GM21619 (cell line): ENCODE results near the gene CACNA2D4.

Experiments used
- ATAC-seq: cut with Tn5 transposase; IDR thresholded peaks from one replicate; pipeline ENCODE4 v1.9.1; 2021; ENCODE audit not compliant: unreplicated experiment

CACNA2D4 gene

DNA sequence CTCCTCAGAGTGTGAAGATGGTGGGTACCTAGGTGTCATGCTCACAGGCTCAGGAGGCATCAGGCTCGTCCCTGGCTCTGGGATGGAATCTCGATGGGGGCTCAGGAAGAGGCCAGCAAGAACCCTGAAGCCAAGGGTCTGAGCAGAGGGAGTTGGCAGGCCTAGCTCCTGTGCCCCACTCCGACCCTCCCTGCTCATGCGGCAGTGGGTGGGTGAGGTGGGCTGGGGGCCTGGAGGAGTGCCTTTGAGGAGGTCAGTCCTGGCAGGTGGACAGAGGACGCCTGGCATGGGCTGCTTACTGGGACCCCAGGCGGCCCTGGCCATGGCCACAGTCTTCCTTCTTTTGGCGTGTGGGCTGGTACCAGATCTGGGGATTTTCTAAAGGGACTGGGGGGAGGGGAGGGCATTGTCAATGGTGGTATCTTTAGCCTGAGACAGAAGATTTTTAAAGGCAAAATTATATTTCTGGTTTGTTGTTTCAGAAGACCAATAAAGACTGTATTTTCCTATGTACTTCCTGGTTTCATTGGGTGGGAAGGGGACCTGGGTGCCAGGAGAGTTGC is 82.1 kb downstream of the CACNA2D4 start:
- no peak for ATAC-seq

DNA sequence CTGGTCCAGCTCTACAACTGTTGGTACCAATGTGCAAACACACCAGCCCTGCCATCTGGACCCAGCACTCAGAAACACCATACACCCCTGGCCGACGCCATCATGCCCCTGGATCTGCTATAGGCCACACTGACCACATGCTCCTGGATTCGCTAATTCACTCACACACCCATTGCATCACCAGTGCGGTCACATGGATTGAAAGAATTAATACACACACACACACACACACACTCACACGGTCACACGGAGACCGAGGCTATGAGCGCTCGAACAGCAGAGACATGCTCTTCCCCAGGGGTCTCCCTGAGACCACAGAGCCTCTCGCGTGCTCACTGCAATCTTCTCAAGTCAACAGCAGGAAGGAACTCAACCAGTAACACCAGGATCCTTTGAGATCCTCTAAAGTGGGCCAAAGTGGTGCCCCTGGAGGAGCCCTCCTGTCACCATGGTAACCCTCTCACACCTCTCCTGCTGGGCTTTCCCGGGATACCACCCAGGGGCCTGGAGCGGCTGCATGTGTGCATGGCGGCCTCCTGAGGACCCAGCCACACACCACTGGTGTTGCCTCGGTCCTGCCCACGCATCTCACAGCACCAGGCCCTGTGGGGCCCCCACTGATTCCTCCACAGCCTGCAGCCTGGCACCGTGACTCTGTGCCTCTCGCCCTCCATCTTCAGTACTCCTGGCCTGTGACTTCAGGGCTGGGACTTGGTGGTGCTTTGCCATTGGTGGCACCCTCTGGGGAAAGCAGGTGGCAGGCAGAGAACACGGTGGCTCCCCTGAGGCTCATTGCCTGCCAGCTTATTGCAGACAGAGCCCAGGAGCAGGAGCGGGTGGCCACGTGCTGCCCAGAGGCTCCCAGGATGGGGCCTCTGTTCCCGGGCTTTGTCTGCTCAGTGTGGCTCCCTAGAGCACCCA is 83.0 kb downstream of the CACNA2D4 start:
- no peak for ATAC-seq

DNA sequence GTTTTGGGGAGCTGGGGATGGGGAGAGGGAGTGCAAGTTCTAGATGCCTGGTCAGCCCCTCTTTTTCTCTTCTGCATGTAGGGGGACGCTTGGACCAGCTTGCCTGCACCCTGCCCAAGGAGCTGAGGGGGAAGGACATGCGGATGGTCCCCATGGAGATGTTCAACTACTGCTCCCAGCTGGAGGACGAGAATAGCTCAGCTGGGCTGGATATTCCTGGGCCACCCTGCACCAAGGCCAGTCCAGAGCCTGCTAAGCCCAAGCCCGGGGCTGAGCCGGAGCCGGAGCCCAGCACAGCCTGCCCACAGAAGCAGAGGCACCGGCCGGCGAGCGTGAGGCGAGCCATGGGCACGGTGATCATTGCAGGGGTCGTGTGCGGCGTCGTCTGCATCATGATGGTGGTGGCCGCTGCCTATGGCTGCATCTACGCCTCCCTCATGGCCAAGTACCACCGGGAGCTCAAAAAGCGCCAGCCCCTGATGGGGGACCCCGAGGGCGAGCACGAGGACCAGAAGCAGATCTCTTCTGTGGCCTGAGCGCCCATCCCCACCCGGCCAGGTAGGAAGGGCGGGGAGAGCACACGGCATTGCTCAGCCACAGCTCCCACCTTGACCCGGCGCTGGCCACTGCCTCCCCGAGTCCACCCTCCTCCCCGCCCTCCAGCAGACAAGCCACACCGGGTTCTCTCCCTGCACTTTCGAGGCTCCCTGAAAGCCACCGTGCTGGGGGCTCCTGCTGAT is 84.1 kb downstream of the CACNA2D4 start:
- ATAC-seq: no peak

DNA sequence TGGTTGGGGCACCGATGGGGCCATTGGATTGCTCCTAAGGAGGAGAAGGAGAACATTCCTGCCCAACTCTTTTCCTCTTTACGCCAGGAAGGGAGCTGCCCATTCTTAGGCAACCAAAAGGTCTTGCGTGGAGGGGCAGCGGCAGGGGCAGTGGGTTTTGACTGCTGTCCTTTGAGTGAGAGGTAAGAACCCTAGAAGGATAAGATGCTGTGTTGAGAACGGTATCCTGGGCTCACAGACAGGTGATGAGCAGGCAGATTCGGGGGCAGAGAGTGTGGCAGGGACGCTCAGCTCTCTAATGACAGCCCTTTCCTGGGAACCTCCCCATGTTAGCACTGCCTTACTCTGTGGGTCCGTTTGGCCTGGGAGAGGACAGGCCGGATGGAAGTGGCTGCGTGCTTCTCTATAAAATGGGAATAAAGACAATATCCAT is 84.8 kb downstream of the CACNA2D4 start:
- no peak for ATAC-seq

DNA sequence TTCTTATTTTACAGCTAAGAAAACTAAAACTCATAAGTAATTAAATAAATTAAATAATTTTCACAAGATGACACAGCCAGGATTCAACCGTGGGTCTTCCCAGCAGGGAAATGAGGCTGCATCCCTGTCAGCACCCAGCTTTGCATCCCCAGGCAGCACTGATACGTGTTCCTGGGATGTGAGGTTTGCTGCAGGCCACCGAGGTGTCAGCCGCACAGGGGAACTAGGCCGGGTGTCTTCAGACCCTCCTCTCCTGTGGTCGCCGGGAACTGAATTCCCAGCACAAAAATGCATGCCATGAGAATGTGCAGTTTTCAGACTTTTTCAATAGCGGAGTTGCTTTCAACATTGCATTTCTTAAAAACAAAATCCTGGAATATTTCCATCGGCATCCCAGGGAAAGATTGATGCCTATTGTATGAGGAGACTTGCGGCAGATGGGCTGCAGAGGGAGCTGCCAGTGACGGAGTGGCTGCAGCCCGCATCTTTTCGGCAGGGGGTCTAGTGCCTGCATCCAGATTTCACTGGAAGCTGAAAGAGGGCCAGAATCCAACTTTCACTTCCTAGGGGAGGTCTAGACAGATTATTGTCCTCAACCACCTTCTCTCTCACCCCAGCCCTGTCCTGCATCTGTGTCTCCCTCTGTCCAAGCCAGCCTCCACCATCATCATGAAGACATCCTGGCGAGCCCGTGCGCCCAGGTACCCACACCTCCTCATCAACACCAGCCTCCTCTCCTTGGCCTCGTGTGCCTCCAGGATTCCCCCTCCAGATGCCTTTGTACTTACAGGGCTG is 85.5 kb downstream of the CACNA2D4 start:
- ATAC-seq: no peak

DNA sequence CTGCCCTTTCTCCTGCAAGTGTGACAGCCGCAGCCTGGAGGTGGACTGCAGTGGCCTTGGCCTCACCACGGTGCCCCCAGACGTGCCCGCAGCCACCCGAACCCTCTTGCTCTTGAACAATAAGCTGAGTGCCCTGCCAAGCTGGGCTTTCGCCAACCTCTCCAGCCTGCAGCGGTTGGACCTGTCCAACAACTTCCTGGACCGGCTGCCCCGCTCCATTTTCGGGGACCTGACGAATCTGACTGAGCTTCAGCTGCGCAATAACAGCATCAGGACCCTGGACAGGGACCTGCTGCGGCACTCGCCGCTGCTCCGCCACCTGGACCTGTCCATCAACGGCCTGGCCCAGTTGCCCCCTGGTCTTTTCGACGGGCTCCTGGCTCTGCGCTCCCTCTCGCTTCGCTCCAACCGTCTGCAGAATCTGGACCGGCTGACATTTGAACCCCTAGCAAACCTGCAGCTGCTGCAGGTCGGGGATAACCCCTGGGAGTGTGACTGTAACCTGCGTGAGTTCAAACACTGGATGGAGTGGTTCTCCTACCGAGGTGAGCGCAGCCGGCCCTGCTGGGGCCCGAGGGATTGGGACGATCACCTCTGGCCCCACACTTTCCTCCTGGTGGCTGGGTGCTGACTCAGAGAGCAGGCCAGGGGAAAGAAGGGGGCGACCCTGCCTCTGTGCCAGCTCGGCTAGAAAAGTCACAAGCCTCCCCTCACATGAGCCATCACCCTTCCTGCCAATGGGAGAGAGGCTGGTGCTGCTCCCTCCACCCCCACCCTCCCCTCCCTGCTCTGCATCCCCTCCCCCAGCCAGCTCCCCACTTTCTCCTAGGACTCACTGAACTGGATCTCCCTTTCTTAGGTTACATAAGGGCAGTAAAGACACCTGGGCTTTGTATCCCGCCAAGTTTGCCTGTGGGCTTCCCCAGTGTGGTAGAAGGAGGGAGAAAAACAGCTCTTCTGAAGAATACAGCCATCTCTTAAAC is 87.2 kb downstream of the CACNA2D4 start:
- ATAC-seq: no peak

DNA sequence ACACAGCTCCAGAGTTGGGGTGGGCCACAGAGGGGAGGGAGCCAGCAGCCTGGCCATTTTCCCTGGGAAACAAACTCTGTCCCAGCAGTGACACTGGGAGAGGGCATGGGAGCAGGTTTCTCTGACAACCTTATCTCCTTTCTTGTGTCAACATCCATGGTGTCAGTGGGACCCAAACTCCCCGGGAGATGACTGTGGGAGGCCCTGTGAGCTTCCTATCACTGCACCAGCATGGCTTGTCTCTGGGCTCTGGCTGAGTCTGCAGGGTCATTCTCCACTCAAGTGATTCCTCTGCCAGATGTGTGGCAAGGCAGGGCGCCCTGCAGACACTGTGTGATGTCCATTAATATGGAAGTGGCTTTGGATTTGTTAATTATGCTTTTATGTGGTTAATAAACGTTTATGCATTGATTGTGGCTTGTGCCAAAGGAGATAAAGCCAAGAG is 88.0 kb downstream of the CACNA2D4 start:
- ATAC-seq: no peak

DNA sequence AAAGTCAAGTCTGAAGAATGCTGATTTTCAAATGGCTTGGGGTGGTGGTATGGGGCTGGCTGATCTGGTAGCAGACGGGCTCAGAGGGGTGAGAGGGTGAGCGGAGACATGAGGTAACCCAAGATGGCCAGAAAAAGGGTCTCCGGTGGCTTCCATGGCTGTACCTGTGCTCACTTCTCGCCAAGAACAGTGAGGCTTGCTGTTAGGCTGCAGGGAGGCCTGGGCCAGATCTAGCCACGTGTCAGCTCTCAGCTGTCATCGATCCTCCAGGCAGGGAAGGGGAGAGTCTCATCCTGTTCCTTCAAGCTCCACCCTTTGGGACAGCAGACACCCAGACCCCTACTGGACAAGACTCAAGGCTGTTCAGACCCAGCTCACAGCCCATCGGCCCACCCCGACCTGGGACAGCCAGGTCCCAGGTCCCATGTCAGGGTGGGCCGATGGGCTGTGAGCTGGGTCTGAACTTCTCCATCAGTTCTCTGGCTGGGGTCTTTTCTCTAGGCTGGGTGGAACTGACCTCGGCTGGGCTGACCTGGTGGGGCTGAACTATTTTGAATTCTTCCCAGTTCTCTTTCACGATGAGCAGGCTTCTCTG is 89.0 kb downstream of the CACNA2D4 start:
- no peak for ATAC-seq

DNA sequence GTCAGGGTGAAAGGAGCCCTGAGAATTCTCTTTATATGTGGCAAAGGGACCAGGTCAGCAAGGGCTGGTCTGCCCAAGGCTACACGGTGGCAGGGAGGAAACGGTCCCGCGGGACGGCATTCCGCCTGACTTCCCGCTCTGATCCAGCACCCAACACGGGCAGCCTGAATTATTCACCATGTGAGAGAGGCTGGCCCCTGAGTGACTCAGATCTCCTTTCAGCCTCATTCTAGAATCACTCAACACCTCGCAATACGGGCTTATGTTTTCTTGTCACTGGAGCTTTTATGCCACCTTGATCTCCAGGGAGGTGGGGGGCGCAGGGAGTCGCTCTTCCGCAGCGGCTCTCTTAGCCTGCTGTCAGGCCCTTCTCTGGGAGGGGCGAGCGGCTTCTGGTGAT is 89.6 kb downstream of the CACNA2D4 start:
- no peak for ATAC-seq

DNA sequence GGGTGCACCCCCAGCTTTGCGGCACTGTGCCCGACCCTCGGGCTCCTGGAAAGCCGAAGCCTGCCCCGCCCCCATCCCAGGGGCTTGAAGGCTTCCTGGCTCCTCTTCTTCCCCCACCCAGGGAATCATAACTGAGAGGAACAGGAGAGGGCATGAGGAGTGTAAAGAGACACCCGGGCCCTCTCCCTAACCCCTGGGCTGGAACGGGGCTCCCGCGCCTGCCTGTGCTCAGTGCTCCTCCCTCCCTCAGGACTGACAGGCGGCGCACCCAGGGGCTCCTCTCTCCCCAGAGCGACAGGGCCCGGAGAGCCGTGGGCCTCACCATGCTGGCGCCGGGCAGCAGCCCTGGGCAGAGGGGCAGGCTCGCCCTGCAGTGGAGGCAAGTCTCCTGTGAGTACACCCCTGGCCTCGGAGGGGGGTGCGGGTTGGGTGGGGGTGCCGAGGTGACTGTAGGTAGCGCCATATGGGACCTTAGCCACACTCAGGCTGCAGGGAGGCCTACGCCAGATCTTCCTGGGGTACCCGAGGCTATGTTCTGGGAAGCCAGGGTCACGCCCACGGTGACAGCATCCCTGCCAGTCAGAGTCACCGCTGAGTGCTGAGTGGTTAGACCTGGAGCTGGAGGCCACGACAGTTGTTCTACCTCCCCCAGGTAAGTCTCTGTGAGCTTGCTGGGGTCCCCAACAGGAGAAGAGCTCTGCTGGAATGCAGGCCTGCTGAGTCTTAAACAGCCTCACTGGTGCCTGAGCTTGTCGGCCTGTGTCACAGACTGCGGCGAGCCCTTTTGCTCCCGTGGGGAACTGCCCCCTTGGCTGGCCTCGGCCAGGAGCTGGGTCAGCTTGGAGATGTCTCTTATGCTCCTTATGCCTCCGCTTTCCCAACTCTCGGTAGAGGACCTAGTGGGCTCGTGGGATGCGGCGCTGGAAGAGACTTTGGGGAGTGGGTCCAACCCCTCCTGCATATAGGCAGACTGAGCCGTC is 90.3 kb downstream of the CACNA2D4 start:
- ATAC-seq: no peak

DNA sequence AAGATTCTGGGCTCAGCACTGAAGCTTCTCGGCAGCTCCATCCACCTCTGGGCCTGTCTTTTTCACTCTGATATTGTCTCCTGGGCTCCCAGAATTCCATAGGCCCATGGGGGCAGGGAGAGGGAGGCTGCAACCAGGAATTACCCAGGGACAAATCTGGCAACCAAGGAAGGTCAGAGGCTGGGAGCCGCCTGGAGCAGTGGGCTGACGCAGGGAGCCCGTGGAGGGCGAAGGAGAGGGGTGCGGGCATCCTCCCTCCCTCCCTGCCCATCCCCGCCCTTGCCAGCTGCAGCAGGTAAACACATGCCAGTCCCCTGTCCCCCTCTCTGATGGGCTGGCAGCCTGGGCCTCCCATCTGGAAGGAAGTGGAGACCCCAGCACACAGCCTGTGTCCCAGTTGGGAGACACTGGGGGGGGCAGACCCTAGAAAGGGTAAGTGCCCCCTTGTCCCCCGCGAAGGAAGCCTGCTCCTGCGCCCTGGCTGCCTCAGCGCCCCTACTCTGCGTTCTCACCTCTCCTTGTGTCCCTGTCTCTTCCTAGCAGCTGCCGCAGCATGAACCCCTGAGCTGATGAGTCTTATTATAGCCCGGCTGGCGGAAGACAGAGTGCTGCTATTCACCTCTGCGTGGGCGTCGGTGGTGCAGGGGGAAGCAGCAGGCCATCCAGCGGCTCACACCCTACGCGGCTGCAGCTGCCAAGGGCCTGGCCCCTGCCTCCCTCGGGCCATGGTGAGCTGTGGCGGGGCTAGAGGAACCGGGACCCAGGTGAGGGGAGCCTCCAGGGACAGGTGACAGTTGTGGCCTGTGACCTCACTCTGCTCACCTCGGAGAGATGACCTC is 91.4 kb downstream of the CACNA2D4 start:
- no peak for ATAC-seq

DNA sequence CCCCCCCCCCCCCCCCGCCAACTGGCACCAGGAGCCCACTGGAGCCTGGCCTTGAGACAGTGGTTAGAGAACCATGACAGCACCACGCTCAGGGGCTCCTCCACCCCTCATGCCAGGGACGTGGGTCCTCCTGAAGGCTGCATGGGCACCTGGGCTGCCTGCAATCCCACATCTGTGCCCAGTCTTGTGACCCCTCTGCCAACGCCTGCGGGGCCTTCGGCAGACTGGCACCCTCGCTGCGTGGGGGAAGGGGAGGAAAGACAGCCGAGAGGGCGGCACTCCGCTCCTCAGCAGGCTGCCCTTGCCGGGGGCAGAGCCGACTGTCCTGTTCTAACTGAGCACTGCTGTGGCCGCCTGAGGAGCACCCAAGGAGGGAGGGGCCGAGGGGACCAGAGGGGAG is 92.1 kb downstream of the CACNA2D4 start:
- ATAC-seq: no peak

DNA sequence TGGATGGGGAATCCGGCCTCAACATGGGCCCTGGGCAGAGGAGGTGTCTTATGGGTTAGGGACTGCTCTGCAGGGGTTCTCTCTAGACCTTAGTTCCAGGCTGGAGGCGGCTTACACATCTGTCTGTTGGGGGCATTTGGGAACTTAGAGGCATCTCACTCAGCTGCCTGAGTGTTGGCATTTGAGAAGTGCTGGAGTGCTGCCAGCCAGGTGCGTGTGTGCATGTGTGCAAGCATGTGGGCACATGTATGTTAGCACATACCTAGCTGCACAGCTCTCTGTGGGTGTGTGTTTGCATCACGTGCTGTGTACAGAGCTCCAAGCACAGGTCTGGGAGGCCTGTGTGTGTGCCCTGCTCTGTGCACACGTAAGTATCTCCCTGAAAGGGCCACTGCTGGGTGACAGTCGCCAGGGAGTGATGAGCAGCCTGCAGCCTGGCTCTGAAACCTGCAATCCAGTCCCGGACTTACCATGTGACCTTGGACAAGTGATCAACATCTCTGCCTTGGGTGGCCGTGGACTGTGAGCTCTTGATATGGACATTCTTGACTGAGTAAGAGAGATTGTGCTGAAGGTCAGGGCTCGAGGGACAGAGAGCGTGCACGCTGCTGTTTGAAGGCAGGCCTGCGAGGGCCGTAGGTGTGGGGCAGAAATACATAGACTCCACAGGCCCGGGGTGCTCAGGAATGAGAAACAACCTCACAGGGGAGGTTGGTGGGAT is 92.9 kb downstream of the CACNA2D4 start:
- ATAC-seq: no peak

DNA sequence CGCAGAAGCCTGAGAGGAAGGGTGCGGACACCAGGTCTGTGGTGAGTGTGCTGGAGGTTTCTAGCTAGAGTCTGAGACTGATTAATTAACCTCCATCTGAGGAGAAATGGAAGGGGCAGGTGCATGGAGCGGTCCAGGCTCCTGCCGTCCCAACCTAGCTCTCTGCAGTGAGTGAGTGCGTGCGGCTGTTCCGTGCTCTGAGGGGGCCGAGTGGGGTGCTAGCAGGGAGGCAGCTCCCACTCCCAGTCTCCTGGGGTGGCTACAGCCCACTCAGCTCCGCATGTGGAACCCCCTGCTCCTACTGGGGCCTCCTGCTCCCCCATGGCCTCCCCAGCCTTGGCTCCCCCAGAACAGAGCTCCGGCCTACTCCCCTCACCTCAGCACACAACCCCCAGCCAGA is 95.2 kb downstream of the CACNA2D4 start:
- no peak for ATAC-seq

DNA sequence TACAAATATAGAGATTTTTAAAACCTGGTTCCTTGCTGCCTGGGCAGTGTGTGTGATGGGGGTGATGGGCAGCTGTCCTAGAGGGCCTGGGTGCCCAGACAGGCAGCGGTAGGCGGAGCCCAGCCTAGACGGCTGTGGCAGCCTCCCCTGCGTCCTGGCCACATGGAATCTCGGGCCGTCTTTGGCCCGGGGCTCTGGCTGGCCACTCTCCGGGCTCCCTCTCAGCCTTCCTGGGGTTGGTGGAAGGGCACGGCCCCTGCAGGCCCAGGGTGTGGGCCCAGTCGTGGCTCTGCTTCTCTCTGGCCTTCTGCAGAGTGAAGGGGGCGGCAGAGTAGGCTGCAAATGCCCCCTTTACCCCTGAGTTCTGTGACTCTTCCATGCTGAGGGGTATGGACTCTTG is 95.8 kb downstream of the CACNA2D4 start:
- ATAC-seq: no peak

DNA sequence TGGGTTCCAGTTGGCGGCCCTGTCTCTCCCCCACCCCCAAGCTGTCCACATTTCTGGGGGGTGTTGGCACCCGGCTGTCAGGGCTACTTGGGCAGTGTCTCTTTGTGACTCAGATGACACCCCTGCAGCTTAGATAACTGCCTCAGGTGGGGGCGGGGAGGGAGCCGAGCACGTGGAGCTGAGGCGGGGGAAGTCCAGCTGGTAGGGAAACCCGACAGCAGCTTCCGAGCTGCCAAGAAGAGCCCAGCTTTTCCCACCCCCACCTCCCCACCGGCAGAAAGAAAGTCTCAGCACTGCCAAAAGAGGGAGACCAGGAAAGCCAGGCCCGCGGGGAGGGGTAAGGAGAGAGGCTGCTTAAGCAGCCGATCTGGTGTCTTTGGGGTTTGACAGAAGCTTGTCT is 96.6 kb downstream of the CACNA2D4 start:
- no peak for ATAC-seq

DNA sequence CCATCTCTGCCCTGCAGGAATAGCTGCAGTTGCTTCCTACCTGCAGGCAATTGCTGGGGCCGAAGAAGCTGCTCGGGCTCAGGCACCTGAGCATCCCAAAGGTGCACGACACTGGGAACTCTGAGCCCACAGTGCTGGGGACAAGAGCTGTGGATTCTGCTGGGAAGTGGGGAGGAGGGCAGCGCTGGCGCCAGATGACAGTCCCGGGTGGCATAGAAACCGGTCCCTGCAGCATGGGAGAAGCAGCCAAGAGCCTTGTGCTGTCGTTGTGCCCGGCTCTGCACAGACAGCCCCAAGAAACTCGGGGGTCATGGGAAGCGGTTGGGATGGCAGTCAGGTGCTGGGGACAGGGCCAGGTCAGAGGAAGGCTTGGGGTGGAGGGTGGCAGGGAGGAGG is 97.6 kb downstream of the CACNA2D4 start:
- ATAC-seq: no peak
